GM12892 (cell line): ENCODE data around the gene C17orf107.

Experiments
- DNase-seq: peaks from one replicate; pipeline ENCODE4 v3.0.0; 2011; ENCODE audit not compliant: insufficient read length
- FAIRE-seq: peaks from 2 replicates; lab custom pipeline; 2011; peaks lifted over from hg19 to GRCh38; lab: Jason Lieb, UNC
- POLR2A ChIP-seq: IDR thresholded peaks from 2 replicates; pipeline ENCODE4 v1.6.1; 2011; ENCODE audit warnings: low read depth, low read length, control low read depth
- POLR2AphosphoS5 ChIP-seq: IDR thresholded peaks from 2 replicates; pipeline ENCODE4 v1.6.1; 2011; ENCODE audit warnings: low read depth, low read length, control low read depth
- TAF1 ChIP-seq: IDR thresholded peaks from 2 replicates; pipeline ENCODE4 v1.6.1; 2011; ENCODE audit warnings: low read depth, mild to moderate bottlenecking, control low read depth, low read length, borderline replicate concordance

The C17orf107 gene

DNA sequence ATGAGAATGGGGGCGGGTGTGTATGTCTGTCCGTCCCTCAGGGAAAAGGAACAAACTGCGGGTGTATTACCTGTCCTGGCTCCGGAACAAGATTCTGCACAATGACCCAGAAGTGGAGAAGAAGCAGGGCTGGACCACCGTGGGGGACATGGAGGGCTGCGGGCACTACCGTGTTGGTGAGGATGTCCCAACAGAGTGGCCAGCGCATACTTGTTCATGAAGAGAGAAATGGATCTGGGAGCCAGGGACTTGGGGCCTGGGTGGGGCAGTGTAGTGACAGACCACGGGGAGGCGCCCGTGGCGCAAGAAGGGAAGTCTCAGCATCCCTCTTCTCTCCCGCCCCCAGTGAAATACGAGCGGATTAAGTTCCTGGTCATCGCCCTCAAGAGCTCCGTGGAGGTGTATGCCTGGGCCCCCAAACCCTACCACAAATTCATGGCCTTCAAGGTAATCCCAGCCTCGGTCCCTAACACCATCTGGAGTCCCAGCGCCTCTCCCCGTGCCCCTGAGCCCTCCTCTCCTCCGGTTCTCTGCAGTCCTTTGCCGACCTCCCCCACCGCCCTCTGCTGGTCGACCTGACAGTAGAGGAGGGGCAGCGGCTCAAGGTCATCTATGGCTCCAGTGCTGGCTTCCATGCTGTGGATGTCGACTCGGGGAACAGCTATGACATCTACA, 3.5 kb upstream of the C17orf107 start:
- FAIRE-seq, result no peak
- TF ChIP-seq POLR2A, result no peak
- TF ChIP-seq POLR2AphosphoS5, result no peak
- no peak for TF ChIP-seq TAF1
- DNase-seq, result peak; percentile 11

- FAIRE-seq (no peak), DNase-seq (peak; percentile 10)
- no peak for TF ChIP-seq TAF1
- TF ChIP-seq POLR2AphosphoS5, result no peak
- no peak for TF ChIP-seq POLR2A
Observed at GRCh38 chr17:4896332-4897197, 2.8 kb upstream of the C17orf107 start.

DNA sequence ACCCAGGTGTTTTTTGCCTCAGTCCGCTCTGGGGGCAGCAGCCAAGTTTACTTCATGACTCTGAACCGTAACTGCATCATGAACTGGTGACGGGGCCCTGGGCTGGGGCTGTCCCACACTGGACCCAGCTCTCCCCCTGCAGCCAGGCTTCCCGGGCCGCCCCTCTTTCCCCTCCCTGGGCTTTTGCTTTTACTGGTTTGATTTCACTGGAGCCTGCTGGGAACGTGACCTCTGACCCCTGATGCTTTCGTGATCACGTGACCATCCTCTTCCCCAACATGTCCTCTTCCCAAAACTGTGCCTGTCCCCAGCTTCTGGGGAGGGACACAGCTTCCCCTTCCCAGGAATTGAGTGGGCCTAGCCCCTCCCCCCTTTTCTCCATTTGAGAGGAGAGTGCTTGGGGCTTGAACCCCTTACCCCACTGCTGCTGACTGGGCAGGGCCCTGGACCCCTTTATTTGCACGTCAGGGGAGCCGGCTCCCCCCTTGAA, 2.1 kb upstream of the C17orf107 start:
- DNase-seq (peak; percentile 9), FAIRE-seq (no peak)
- no peak for TF ChIP-seq POLR2AphosphoS5

- TF ChIP-seq POLR2AphosphoS5, result no peak
- no peak for TF ChIP-seq TAF1
- TF ChIP-seq POLR2A, result no peak
- DNase-seq, result no peak
- no peak for FAIRE-seq
Observed at GRCh38 chr17:4897785-4898184, 1.6 kb upstream of the C17orf107 start.

DNA sequence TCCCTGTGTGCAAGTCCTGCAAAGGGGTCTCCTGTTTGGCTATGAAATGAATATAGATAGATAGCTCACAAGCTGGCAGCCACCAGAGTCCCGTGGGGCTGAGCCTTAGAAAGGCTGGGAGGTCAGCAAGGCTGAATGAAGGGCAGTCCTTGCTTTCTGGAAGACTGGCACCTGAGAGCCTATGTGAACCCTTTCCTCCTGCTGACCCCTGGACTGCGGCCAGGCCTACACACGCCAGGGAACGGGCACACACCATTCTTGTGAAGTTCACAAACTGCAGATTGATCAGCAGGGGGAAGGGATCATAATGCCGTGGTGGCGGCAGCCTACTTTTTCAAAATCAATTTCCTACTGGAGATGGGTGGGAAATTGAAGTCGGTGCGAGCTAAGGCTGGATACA, 985 bp upstream of the C17orf107 start:
- DNase-seq, result no peak
- no peak for FAIRE-seq
- no peak for TF ChIP-seq POLR2A
- TF ChIP-seq TAF1, result no peak
- TF ChIP-seq POLR2AphosphoS5, result no peak

GRCh38 chr17:4898927-4899326, 409 bp upstream of the C17orf107 start:
- FAIRE-seq, result no peak
- DNase-seq, result peak; percentile 4
- TF ChIP-seq TAF1 (no peak), POLR2AphosphoS5 (no peak), POLR2A (no peak)

- TF ChIP-seq POLR2AphosphoS5 (no peak), TAF1 (no peak), POLR2A (no peak)
- DNase-seq, result peak; percentile 42
- FAIRE-seq, result peak; percentile 84
Observed at GRCh38 chr17:4900231-4901107, 1.1 kb downstream of the C17orf107 start.

GRCh38 chr17:4901108-4901647, 1.8 kb downstream of the C17orf107 start:
- no peak for TF ChIP-seq POLR2AphosphoS5
- no peak for TF ChIP-seq POLR2A
- no peak for TF ChIP-seq TAF1
- DNase-seq (no peak), FAIRE-seq (peak; percentile 17)

DNA sequence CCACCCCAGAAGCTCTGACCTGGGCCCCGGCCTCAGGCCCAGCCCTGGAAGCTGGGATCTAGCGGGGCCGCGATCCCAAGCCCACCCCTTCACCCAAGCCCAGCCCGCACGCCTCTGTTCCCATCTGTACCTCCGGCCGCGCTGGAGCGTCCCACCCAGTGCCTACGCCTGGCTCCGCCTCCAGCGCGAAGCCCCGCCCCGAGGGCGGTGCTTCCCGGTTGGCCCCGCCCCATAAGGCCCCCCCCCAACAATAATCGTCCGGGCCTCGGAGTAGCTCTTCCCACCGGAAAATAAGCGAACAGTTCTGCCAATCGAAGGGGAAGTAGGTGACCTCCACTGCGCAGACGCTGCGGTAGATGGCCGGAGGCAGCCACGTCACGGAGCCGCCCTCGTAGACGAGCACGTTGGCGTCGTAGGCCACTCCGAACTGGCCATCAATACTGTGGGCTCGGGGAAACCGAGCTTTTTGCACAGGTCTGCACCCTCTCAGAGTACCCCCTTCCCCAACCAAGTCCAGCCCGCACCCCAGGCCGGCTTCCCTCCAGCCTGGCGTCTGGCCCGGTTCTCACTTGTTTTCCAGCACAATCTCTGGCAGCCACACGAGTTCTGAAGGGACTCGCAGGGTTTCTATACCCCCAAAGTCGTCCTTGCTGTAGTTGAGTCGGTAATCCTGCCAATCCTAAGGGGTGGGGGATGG, 2.5 kb downstream of the C17orf107 start:
- FAIRE-seq, result peak; percentile 74

DNA sequence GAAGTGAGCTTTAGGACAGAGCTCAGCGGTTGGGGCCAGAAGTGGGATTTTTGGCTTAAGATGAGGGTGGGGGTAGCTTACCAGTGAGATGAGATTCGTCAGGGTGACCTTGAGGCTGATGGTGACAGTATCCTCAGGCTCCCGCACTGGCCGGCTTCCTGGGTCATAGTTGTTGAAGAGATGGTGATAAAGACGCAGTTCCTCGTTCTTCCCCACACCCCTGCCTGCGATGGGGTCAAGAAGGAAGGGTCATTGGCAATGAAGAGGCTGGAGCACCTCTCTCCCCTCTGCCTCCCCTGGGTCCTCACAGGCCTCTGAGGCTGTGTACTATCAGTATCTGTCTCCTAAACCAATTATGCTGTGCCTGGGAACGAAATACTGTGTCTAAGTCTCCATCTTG, 3.2 kb downstream of the C17orf107 start:
- TF ChIP-seq POLR2A (no peak), TAF1 (no peak), POLR2AphosphoS5 (no peak)
- FAIRE-seq (no peak), DNase-seq (no peak)

More for the DNA sequence above, 2.5 kb downstream of the C17orf107 start:
- TF ChIP-seq TAF1 (no peak), POLR2AphosphoS5 (no peak), POLR2A (no peak)
- DNase-seq, result peak; percentile 31
